Limb (tissue), 2 donors: ENCODE measurements around the gene IFI16.

Experiments
- DNase-seq, 2 donors: peaks; one replicate each; pipeline ENCODE4 v3.0.0-alpha.2; 2016; ENCODE audit errors: extremely low spot score in 2 of 2

Gene IFI16

DNA sequence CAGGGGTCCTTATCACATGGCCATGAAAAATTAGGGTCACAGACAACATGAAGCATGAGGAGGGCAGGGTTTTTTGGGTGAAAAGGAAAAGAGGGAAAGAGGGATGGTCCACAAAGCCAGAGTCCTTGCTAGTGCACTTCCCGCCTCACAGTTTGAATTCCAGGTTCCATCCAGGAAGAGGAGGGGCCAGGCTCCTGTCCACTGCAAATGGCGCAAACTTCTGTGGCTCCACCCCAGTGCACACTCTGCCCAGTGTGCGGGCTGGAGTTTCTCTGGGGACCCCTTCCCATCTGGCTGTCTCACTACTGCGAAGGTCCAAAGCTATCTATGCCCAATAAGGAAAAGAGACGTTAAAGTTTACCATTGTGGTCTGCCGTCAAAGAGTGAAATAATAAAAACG lies 49.0 kb downstream of the IFI16 start:
- DNase-seq, result no peak

DNA sequence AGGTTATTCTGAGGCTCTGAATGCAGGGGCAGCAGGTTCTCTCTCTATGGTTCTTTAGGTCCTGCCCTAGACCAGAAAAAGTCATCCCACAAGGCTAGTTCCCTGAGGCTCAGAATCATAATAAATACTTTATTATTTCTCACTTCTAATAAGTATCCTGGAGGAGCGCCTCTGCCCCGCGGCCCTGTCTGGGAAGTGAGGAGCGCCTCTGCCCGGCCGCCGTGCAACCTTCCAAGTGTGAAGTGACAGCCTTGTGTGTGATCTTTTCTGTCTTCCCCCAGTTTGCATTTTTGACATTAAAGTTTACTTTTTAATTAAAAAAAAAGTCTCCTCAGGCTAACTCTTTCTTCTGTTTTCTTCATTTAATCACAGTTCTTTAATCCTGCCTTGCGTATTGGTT lies 55.4 kb downstream of the IFI16 start:
- DNase-seq, result no peak

DNA sequence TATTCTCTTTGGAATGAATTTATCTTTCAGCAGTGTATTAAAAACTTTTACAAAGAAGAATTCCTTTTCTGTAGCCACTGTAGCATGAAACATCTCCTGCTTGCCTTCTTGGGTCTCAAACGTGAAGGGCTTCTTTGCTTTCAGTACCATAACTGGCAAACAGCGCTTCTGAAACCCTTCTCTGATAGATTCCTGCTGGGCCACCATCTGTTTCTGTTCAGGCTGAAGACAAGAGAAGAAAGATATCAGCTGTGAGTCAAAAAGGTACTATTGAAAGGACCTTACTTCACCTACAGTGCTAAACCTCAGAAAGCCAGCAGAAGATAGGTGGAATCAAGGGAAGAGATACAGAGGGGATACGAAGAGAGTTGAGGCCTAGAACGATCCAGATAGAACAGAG lies 56.4 kb downstream of the IFI16 start:
- DNase-seq, result no peak

DNA sequence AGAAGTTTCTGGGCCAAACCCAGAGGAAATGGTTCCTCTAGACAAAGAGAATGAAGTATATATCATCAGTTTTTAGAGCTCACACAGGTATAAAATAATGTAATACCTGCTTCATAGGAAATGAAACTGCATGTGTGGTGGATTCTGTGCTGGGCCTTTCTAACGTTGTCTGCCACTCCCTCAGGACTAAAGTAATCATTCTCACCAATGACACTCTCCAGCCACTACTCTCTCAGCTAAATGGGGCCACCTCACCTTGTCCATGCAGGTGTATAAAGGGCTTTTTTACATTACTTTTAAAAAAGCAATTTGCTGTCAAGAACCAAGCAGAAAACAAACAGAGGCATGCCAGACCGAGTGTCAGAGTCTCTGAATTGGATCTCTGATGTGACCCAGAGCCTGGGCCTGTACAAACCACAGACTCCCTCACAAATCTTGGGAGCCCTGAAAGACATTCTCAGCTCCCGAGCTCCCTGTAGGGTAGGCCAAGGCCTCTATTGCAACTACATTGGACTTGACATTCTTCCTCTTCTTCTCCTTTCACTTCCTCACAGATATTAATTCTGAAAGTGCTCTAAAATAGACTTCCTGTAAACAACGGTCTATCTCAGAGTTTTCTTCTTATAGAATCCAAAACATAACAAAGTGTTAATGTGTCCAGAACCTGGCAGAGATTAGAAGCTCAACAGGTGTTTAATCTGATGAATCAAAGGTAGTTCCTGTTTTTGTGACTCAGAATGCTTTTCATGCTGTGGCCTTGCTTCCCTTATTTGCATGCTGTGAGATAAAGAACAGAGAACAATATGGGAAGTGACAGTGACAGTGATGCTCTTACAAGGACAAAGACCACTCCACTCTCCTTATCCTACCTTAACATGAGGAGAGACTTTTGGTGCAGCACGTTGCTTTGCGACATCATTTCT lies 58.3 kb downstream of the IFI16 start:
- no peak for DNase-seq

DNA sequence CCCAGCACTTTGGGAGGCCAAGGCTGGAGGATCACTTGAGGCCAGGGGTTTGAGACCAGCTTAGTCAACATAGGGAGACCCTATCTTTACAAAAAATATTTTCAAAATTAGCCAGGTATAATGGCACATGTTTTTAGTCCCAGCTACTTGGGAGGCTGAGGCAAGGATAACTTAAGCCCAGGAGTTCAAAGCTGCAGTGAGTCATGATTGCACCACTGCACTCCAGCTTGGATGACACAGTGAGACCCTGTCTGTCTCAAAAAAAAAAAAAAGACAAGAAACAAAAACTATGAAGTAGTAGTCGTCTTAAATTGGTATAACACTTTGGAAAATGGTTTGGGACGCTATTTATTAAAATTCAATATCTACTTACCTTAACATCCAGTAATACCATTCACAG lies 59.2 kb downstream of the IFI16 start:
- no peak for DNase-seq

DNA sequence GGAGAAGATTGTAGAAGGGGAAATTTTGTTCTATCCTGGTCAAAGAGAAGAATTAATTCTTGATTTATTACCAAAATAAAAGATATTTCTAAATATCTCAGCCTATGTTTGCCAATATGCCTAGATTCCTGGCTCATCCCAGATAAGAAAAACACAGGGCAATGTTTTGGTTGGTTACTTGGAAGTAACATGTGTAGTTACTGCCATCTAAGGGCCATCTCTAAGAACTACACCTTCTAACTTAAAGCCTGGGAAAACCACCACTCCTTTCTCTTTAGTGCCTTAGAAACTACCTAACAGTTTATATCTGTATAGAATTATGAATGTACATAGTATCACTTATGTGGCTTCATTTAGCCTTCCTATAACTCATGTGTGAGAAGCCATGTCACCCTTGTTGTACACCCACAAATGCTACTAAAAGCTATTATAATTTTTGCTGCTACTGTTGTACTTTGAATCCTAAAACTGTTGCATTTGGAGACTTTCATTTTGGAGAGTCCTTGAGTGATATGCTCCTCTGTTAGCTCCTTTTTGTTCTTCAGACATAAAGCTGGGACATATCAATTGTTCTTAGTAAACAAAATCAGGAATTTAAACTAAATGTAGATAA lies 62.4 kb downstream of the IFI16 start:
- DNase-seq, result peak in 1 of 2 donors; percentile 74

DNA sequence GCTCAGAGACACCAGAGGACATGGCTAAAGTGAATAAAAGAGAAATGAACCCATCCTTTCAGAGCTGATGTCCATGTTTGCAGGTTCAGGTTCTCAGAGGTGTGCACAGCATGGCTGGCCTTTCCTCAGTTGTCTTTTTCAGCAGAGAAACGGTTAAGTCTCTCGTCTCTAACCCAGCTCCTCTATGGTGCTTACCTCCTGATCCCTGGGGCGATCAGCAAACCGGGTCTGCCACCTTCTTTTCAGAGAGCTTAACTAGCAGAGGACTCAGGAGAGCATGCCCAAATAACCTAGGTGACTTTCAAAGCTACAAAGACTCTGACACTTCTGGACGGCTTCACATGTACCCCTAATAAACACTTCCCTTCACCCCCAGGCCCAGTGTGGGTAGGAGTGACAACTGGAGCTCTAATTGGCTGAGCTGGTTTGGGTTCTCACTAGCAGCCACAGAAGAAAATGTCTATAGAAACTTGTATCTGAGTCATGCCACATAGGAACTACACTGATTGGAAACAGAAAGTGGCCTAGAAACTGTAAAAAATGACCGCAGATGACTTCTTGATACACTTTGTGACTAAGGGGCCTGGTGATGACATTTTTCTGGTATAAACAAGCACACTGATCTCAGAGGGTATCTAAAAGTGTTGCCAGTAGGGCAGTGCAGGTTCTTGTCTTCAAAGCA lies 66.9 kb downstream of the IFI16 start, which contains the start of gene AIM2:
Gene AIM2 (minus strand): TSS at position 329 of the 682 bp plus-strand sequence. CDS start 3,267 bp downstream, outside the sequence.
- no peak for DNase-seq

DNA sequence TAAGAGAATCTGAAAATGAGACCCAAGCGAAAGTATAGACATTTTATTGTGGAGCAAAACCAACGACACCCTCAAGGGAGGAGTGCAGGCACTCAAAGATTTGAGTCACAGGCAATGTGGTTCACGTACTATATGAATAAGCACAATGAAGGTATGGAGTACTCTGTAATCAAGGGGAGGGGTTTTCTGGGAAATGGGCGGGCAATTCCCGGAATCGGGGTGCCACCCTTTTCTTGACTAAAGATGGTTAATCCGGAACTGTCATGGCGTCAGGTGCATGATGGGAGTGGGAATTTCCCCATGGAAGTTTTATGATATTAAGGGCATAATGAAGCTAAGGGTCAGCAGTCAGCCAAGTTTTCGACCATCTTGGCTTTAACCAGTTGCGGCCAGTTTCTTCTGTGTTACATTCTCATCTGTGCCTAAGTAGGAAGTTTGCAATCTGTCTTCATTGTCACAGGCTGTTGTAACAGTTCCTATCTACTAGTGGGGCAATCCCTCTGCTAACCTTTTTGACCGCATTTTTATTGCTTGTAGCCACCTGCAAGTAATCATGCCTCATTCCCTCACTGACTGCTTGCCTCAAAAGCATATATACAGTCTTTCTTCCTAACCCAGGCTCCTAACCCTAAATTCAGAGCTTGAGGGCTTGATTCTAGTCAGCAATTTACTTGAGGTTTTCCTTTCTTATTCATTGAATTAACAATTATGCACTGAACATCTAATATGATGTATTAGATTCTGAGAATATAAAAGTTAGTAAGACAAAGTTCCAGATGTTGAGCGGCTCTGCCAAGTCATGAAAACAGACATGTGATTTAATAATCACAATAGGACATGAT lies 67.6 kb downstream of the IFI16 start:
- no peak for DNase-seq

DNA sequence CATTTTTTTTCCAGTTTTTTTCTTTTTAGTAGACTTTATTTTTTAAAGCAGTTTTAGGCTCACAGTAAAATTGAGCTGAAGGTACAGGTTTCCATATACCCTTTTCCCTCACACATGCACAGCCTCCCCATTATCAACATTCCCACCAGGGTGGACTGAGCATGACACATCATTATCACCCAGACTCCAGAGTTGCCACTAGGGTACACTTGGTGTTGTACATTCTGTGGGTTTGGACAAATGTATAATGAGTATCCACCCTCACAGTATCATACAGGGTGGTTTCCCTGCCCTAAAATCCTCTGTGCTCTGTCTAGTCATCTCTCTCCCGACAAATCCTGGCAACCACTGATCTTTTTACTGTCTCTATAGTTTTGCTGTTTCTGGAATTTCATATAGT lies 69.8 kb downstream of the IFI16 start:
- no peak for DNase-seq

DNA sequence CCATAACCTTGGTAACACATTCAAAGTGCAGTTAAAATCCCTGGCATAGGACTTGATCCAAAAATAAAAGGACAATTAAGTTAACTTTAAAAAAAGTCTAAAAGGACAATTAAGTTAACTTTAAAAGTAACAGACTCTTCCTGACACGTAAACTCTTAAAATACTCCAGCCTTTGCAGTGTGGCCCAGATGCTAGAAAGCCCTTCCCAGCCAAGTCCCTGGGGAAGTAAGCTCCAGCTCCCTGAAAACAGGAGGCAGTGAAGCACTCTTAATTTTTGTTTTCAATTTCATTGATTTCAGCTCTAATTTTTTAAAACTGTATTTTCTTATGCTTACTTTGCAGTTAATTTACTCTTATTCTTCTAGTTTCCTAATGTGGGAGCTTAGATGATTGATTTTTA lies 71.9 kb downstream of the IFI16 start:
- DNase-seq, result no peak

DNA sequence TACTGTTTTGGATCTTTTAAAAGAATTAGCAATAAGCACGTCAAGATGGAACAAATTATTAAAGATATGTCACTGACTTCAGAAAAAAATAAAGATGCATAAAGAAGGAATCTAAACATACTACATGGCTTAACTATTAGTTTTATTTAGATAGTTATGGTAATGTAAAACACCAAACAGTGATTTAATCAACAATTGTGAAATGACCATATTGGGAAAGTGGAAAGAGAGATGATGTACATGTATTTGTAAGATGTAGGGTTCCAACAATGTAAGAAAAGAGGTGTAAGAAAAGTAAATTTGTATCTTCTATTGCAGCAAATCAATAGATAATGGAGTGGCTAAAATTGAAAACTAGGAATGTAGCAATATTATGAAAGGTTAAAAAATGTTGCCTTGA lies 73.3 kb downstream of the IFI16 start:
- no peak for DNase-seq

DNA sequence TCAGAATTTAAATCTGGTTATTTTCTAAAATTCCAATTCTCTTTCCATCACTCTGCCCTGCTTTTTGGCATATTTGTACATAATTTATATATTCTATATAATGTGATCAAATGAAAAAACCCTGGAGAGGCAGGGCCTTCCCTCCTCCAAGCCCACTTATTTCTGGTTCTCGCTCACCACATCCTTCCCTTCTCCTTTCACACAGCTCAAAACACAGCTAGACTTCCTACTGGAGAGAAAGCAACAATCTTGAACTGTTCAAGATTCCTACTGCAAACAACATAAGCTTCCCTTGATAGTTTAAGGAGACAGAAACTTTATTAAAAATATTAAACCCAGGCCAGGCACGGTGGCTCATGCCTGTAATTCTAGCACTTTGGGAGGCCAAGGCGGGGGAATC lies 74.4 kb downstream of the IFI16 start:
- DNase-seq, result no peak

DNA sequence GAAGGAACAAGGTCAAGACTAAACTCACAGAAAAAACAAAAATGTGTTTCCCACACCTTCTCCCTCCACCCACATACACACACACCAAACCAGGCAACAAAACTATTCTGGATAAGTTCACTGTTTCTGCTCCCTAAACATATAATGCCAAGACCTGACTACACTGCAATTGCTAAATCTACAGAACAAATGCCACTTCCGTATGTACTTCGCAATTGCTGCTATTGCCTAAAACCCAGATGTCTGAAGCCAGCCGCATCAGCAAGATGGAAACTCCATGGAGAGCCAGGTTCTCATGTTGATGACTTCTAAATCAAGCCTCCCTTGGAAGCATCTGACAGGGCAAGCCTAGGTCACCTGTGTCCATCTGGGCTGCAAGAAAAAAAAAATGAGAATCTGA lies 75.2 kb downstream of the IFI16 start:
- no peak for DNase-seq

DNA sequence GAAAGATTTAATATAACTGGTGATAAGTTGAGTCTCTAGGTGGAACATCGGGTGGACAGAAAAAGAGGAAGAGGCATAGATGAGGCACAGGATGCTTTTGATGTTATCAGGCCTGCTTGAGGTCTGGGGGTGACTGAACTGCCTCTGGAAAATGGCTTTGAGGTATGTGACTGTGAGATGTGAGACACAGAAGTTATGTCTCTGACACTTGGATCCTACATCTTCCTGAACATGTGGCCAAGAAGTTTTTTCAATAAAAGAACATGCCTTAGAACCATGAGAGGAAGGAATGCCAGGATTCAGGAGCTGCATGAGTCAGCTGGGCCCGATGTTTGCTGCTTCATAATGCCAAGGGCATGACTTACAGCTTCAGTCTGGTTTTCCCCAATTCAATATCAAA lies 78.3 kb downstream of the IFI16 start:
- no peak for DNase-seq

DNA sequence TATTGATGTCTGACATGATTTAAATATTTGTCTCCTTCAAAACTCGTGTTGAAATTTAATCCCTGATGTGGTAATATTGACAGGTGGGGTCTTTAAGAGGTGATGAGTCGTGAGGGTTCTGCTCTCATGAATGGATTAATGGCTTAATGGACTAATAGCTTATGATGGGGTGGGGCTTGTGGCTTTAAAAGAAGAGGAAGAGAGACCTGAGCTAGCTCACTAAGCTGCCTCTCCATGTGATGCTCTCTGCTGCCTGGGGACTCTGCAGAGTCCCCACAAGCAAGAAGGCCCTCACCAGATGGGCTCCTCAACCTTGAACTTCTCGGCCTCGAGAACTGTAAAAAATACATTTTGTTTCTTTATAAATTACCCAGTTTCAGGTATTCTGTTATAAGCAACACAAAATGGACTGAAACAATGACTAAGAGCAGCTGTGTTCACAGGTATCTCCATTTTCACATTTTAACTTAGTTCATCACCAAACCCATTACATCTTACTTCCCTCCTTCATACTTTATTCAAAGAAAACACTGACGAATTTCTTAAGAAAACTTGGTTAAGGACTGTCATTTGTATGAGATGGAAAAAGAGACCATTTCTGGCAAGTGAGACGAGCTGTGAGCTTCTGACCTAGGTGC lies 79.0 kb downstream of the IFI16 start:
- no peak for DNase-seq

DNA sequence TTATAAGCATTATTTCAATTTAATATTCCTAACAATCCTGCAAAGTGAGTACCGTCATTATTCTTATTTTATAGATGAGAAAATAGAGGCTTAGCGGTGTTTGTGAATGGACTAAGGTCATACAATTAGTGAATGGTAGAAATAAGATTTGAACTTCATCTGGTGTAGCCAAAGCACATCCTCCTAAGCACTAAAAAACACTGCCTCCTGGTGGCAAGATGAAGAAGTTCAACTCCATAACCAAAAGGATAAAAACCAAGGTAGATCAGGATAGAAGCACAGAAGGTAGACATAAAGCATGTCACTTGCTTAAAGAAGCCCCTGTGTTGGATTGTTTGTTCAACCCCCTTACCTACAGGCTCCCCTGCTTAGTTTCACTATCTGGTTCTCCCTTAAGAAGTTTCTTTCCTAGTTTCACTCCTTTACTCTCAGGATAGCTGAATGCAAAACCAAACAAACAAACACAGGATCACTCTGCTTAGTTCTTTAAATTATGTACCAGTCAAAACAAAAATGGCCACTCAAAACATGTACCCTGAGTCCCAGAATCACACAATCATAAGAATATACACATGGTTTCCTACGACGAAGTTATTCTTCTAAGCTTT lies 79.6 kb downstream of the IFI16 start:
- no peak for DNase-seq

DNA sequence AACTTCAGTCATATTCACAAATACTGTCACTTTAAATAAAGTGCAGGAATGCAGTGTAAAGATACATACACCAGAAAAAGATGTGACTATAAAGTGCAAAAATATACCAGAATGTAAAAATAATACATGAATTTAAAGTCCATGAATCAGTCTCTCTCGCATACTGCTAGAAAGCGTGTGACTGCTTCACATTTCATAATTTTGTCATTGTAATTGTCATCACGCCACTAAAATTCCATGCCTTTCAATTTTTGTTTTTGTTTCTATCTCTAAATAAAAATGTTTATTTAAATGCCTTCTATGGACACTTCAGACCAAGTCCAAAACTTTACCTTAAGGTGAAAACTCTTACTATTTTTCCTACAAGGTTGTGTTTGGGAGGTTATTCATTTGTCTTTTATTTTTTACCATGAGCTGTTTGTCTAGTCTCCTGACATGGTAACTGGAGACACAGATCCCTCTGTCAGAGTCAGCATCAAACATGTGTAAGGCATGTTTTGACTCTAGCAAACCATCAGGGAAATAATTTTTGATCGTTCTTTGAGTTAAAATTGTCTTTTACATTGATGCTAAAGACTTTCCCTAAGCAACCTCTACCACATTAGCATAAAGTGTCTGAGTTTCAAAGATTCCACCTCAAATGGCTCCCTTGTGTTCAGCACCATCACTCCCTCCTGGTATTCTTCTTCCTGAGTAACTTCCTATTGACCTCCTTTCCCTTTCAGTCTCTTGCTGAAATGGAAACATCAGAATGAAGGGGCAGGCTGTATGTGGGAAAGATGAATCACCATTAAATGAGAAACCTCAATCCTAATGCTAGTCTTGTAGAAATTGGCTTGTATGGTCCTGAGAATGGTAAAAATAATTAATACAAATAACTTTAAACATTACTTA lies 80.8 kb downstream of the IFI16 start:
- DNase-seq, result no peak

DNA sequence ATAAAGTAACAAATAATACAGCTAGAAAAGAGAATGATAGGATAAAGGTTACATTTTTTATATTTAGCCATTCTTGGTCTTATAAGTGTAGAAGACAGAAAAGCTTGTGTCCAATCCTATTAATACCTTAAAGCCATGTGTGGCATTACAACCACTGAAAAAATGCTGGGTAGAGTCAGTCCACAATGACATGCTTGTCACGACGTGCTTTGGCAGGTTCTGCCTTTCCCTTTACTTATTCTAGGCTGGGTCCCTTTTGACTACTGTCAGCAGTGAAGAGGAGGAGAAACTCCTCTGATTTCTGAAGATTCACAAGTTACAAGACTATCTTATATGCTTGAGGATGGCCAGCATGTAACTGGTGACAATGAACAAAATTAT lies 81.5 kb downstream of the IFI16 start:
- no peak for DNase-seq

DNA sequence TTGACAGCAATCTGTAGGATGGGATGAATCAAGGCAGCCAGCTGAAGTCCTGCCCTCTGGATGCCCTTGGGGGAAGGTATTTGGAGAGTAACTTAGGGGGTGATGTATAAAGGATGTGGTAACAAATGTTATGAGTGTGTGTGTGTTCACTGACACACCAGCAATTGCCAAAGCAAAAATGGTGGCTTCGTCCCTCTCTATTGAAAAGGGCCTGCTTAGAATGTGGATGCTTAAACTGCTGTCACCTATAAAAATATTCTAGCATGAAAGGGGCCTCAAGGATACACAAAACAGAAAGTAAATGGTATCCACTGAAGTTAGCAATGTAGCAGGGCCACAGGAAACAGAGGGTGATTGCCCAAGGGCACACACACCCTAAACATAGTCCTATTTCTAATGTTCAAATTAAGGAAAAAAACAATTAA lies 81.9 kb downstream of the IFI16 start:
- no peak for DNase-seq
